ENCODE results near the gene CYSTM1. TPM values are rescaled to one million over a fixed set of nuclear protein-coding genes. Genes with fewer than 3 reads are reported as not detected.
A peak's percentile ranks its signal among the peaks of the same experiment; 100 is the strongest.

CYSTM1 gene
- total and polyA plus RNA-seq, 2 donors (not counting 3 experiments of a cell fraction or from before 2014, with no cell fraction given) = 28.9 to 41.5 TPM

- Histone ChIP-seq H3K9me1 (replicated peaks; ENCODE audit: control insufficient read depth, extremely low read depth, insufficient read depth, low read length) (no peaks in the 10 kb centered on the region), H3K79me2 (ENCODE audit: control insufficient read depth, insufficient read depth, low read length) (no peaks in the 10 kb centered on the region), H3K4me1 (ENCODE audit: control insufficient read depth, extremely low read depth, insufficient read depth, low read length) (peaks cover 14% of the 10 kb centered on the region), H4K20me1 (replicated peaks; ENCODE audit: control insufficient read depth, extremely low read depth, insufficient read depth, low read length) (no peaks in the 10 kb centered on the region), H3K27me3 (ENCODE audit: control insufficient read depth in 2 of 2, insufficient read depth in 2 of 2, low read length in 2 of 2) (no peaks in the 10 kb centered on the region), H3K4me2 (ENCODE audit: insufficient read depth, low read length) (no peak overlapping the region), H2AFZ (ENCODE audit: low read depth, low read length) (no peak overlapping the region), H3K9ac (replicated peaks; ENCODE audit: extremely low read depth, insufficient read depth, low read length) (no peak overlapping the region), H3K27ac (ENCODE audit: insufficient read depth, low read depth, low read length) (no peak overlapping the region), H3K4me3 (replicated peaks in 1 of 3; ENCODE audit: insufficient read depth in 1 of 3, low read depth in 1 of 3, low read length in 3 of 3) (no peak overlapping the region), H3K36me3 (ENCODE audit: control insufficient read depth in 2 of 2, extremely low read depth in 1 of 2, insufficient read depth in 2 of 2, low read length in 2 of 2) (no peaks in the 10 kb centered on the region), H3K9me3 (replicated peaks; ENCODE audit: control insufficient read depth, insufficient read depth, low read length) (no peaks in the 10 kb centered on the region)
- no TSS peak for BruUV-seq (replicated peaks)
- dilution Hi-C loops (cut with MboI; ENCODE audit: extremely low pct_ligation_motif_present, low sequenced_read_pairs) (no loop called here), intact Hi-C loops (cut with micrococcal nuclease) (no loop called here)
- TF ChIP-seq POLR2AphosphoS5 (IDR thresholded peaks at IDR 0.05; ENCODE audit: insufficient read depth, low read depth, low read length) (no peak), MYC (IDR thresholded peaks at IDR 0.05; ENCODE audit: low read depth, low read length) (no peak), FOS (IDR thresholded peaks at IDR 0.05; ENCODE audit: borderline replicate concordance, insufficient read depth, low read length) (no peak), POLR2A (IDR thresholded peaks at IDR 0.05; ENCODE audit: low read depth, low read length) (no peak), CTCF (IDR thresholded peaks at IDR 0.05; ENCODE audit: extremely low read depth in 1 of 2, insufficient read depth in 1 of 2, low read depth in 1 of 2, low read length in 2 of 2) (no peak), MAX (IDR thresholded peaks at IDR 0.05; ENCODE audit: insufficient read depth, insufficient read length) (no peak), GATA2 (IDR thresholded peaks at IDR 0.05; ENCODE audit: insufficient read depth, insufficient read length, low read depth, low read length) (no peak), EZH2 (IDR thresholded peaks at IDR 0.05; ENCODE audit: borderline replicate concordance, low read depth, low read length, severe bottlenecking) (no peak), JUN (IDR thresholded peaks at IDR 0.05; ENCODE audit: borderline replicate concordance, insufficient read depth, insufficient read length, low read depth) (no peak)
- DNase-seq (ENCODE audit: low read depth, low spot score) (no peak), FAIRE-seq (peak; percentile 35)
- ChIA-PET CTCF (interaction anchor here (0.9 to 4.3 kb wide), 5 partner anchors 9 to 62 kb away, joined by 3 to 26 read pairs (median 20); no protein-coding TSS in a partner anchor), POLR2A (no interaction called here)
Measured at GRCh38 chr5:140134277-140134935, 40.6 kb upstream of the CYSTM1 start.
